ENCODE results near the gene CRYBG1. TPM values are rescaled to one million over a fixed set of nuclear protein-coding genes. Genes with fewer than 3 reads are reported as not detected.

CRYBG1 gene
- total RNA-seq, 2 experiments from 2014 or later = 20.8 to 21.1 TPM

DNA sequence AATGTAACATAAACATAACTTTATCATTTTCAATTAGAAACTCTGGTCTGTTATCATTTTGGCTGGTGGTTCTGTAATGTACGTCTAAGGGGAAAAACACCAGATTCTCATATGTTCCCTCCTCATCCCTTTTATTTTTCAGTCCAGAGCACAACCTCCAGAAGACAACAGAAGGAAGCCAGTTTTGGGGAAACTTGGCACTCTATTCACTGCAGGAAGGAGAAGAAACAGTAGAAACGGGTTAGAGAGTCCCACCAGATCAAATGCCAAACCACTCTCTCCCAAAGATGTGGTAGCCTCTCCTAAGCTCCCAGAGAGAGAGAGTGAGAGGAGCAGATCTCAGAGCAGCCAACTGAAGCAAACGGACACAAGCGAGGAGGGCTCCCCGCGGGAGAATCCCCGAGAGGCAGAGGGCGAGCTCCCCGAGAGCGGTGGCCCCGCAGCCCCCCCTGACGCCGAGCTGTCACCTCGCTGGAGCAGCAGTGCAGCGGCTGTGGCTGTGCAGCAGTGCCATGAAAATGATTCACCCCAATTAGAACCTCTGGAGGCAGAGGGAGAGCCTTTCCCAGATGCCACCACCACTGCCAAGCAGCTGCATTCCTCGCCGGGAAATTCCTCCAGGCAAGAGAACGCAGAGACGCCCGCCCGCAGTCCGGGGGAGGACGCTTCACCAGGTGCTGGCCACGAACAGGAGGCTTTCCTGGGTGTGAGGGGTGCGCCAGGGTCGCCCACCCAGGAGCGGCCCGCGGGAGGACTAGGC is 151.0 kb downstream of the CRYBG1 start:
- DNase-seq = peak; percentile 66
- H3K27me3 Mint-ChIP-seq = no peaks in the 10 kb centered on the region
- ATAC-seq = peak; percentile 25
- intact Hi-C loops (cut with micrococcal nuclease) = loop anchor here (5.0 kb wide), 1 partner anchor 51 kb away; no protein-coding TSS in a partner anchor
- peaks cover 32% of the 10 kb centered on the region for H3K4me1 Mint-ChIP-seq (ENCODE audit: low read depth)
- H3K9me3 Mint-ChIP-seq = no peaks in the 10 kb centered on the region
- POLR2A ChIA-PET = interaction anchor here (1.0 to 5.4 kb wide), 10 partner anchors 10 to 412 kb away, joined by 3 to 70 read pairs (median 6); no protein-coding TSS in a partner anchor
- H3K36me3 Mint-ChIP-seq (ENCODE audit: low read depth) = peaks cover 12% of the 10 kb centered on the region
- H3K4me3 Mint-ChIP-seq = peak overlapping the region; percentile 90
- CTCF ChIA-PET = interaction anchor here (0.9 to 7.8 kb wide), 15 partner anchors 12 to 468 kb away, joined by 3 to 136 read pairs (median 5); no protein-coding TSS in a partner anchor
- H3K27ac Mint-ChIP-seq = peak overlapping the region; percentile 73
- TF ChIP-seq, protein P1, sequence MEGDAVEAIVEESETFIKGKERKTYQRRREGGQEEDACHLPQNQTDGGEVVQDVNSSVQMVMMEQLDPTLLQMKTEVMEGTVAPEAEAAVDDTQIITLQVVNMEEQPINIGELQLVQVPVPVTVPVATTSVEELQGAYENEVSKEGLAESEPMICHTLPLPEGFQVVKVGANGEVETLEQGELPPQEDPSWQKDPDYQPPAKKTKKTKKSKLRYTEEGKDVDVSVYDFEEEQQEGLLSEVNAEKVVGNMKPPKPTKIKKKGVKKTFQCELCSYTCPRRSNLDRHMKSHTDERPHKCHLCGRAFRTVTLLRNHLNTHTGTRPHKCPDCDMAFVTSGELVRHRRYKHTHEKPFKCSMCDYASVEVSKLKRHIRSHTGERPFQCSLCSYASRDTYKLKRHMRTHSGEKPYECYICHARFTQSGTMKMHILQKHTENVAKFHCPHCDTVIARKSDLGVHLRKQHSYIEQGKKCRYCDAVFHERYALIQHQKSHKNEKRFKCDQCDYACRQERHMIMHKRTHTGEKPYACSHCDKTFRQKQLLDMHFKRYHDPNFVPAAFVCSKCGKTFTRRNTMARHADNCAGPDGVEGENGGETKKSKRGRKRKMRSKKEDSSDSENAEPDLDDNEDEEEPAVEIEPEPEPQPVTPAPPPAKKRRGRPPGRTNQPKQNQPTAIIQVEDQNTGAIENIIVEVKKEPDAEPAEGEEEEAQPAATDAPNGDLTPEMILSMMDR (IDR thresholded peaks at IDR 0.05) = no peak

DNA sequence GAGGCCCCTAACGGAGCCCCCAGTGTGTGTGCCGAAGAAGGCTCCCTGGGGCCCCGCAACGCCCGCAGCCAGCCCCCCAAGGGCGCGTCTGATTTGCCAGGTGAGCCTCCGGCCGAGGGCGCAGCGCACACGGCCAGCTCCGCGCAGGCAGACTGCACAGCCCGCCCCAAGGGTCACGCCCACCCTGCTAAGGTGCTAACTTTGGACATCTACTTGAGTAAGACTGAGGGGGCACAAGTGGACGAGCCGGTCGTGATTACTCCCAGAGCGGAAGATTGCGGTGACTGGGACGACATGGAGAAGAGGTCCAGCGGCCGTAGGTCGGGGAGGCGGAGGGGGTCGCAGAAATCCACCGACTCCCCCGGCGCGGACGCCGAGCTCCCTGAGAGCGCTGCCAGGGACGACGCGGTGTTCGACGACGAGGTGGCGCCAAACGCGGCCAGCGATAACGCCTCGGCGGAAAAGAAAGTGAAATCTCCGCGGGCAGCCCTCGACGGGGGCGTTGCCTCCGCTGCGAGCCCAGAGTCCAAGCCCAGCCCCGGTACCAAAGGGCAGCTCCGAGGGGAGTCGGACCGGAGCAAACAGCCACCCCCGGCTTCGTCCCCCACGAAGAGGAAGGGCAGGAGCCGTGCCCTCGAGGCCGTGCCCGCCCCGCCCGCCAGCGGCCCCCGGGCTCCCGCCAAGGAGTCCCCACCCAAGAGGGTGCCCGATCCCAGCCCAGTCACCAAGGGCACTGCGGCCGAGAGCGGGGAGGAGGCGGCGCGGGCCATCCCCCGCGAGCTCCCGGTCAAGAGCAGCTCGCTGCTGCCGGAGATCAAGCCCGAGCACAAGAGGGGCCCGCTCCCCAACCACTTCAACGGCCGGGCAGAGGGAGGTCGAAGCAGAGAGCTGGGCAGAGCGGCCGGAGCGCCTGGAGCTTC is 151.8 kb downstream of the CRYBG1 start:
- H3K36me3 Mint-ChIP-seq (ENCODE audit: low read depth) = peaks cover 14% of the 10 kb centered on the region
- H3K9me3 Mint-ChIP-seq = no peaks in the 10 kb centered on the region
- TF ChIP-seq, protein P1 (IDR thresholded peaks at IDR 0.05) = peak; percentile 56
- H3K27me3 Mint-ChIP-seq = no peaks in the 10 kb centered on the region
- POLR2A ChIA-PET = interaction anchor here (1.0 to 5.4 kb wide), 13 partner anchors 9 to 413 kb away, joined by 3 to 70 read pairs (median 5); no protein-coding TSS in a partner anchor
- intact Hi-C loops (cut with micrococcal nuclease) = loop anchor here (5.0 kb wide), 1 partner anchor 50 kb away; no protein-coding TSS in a partner anchor
- ATAC-seq (peak; percentile 62), DNase-seq (peak; percentile 83)
- H3K27ac Mint-ChIP-seq = peak overlapping the region; percentile 93
- H3K4me1 Mint-ChIP-seq (ENCODE audit: low read depth) = peaks cover 38% of the 10 kb centered on the region
- peak overlapping the region; percentile 90 for H3K4me3 Mint-ChIP-seq
- CTCF ChIA-PET = interaction anchor here (0.9 to 7.8 kb wide), 17 partner anchors 11 to 467 kb away, joined by 3 to 136 read pairs (median 5); no protein-coding TSS in a partner anchor

GRCh38 chr6:106512968-106513574 is 152.6 kb downstream of the CRYBG1 start:
- CTCF ChIA-PET = interaction anchor here (1.1 to 7.8 kb wide), 15 partner anchors 8 to 466 kb away, joined by 3 to 136 read pairs (median 6); no protein-coding TSS in a partner anchor
- TF ChIP-seq, protein P1 (IDR thresholded peaks at IDR 0.05) = no peak

GRCh38 chr6:106513808-106514582 is 153.5 kb downstream of the CRYBG1 start:
- H3K9me3 Mint-ChIP-seq = no peaks in the 10 kb centered on the region
- ChIA-PET POLR2A (interaction anchor here (0.6 to 5.4 kb wide), 7 partner anchors 7 to 416 kb away, joined by 3 to 70 read pairs (median 5); no protein-coding TSS in a partner anchor), CTCF (interaction anchor here (1.1 to 7.8 kb wide), 10 partner anchors 9 to 175 kb away, joined by 3 to 136 read pairs (median 10); no protein-coding TSS in a partner anchor)
- ATAC-seq = no peak
- DNase-seq = no peak
- no peaks in the 10 kb centered on the region for H3K27me3 Mint-ChIP-seq
- H3K4me1 Mint-ChIP-seq (ENCODE audit: low read depth) = peaks cover 49% of the 10 kb centered on the region
- H3K36me3 Mint-ChIP-seq (ENCODE audit: low read depth) = peaks cover 16% of the 10 kb centered on the region
- H3K27ac Mint-ChIP-seq = peak overlapping the region; percentile 93
- intact Hi-C loops (cut with micrococcal nuclease) = loop anchor here (5.0 kb wide), 1 partner anchor 48 kb away; no protein-coding TSS in a partner anchor
- TF ChIP-seq, protein P1 (IDR thresholded peaks at IDR 0.05) = no peak
- H3K4me3 Mint-ChIP-seq = peak overlapping the region; percentile 90

More at GRCh38 chr6:106512968-106513574, 152.6 kb downstream of the CRYBG1 start:
- H3K9me3 Mint-ChIP-seq = no peaks in the 10 kb centered on the region
- POLR2A ChIA-PET = interaction anchor here (0.8 to 5.4 kb wide), 13 partner anchors 8 to 72 kb away, joined by 3 to 70 read pairs (median 5); no protein-coding TSS in a partner anchor
- intact Hi-C loops (cut with micrococcal nuclease) = loop anchor here (5.0 kb wide), 1 partner anchor 49 kb away; no protein-coding TSS in a partner anchor
- DNase-seq (no peak), ATAC-seq (no peak)
- H3K27me3 Mint-ChIP-seq = no peaks in the 10 kb centered on the region
- peak overlapping the region; percentile 90 for H3K4me3 Mint-ChIP-seq
- H3K36me3 Mint-ChIP-seq (ENCODE audit: low read depth) = peaks cover 14% of the 10 kb centered on the region
- H3K4me1 Mint-ChIP-seq (ENCODE audit: low read depth) = peaks cover 43% of the 10 kb centered on the region
- H3K27ac Mint-ChIP-seq = peak overlapping the region; percentile 93

Measured in activated CD8-positive, alpha-beta T cell treated with anti-CD3 and anti-CD28 coated beads for 36 hours (primary cell).